Transverse colon (tissue), 4 donors: Measurements from ENCODE around the gene MT1X.

ENCODE experiments used
- EP300 ChIP-seq: sonication (generic); formaldehyde crosslinking; IDR thresholded peaks from one replicate; pipeline ENCODE4 v1.6.1; 2017; ENCODE audit warnings: antibody characterized with exemption, low read depth
- POLR2AphosphoS5 ChIP-seq, 3 donors: sonication (generic); formaldehyde crosslinking; IDR thresholded peaks; one replicate each; pipeline ENCODE4 v1.6.1; 2016; ENCODE audit warnings: antibody characterized with exemption in 3 of 3
- TF ChIP-seq, protein P1 (sequence below), 5 experiments: fragments of 200-600 bp in 3 of 5; fragments of 450-650 bp in 2 of 5; sonication (generic) in 3 of 5; IDR thresholded peaks; 1 replicate in 2 of 5; 2 replicates in 3 of 5; pipeline ENCODE4 v1.5.1; 2016 to 2017; ENCODE audit warnings: antibody characterized with exemption in 5 of 5, inconsistent platforms in 3 of 5, mild to moderate bottlenecking in 2 of 5, moderate library complexity in 1 of 5

DNA sequence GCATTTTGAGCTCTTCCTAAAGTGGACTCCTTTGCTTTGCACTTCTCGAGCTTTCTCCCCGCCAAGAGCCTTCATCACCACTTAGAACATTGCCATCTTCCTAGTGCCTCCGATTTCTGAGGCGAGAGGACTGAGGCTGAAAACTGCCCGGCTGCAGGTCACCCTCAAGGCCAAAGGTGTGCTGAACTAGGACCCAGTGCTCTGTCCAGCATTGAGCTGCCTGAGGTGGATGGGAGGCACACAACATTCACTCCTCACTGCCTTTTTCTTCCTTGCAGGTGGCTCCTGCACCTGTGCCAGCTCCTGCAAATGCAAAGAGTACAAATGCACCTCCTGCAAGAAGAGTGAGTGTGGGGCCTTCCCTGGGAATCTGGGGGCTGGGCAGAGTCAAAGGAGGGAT, 38.4 kb upstream of the MT1X start:
- TF ChIP-seq, protein P1, sequence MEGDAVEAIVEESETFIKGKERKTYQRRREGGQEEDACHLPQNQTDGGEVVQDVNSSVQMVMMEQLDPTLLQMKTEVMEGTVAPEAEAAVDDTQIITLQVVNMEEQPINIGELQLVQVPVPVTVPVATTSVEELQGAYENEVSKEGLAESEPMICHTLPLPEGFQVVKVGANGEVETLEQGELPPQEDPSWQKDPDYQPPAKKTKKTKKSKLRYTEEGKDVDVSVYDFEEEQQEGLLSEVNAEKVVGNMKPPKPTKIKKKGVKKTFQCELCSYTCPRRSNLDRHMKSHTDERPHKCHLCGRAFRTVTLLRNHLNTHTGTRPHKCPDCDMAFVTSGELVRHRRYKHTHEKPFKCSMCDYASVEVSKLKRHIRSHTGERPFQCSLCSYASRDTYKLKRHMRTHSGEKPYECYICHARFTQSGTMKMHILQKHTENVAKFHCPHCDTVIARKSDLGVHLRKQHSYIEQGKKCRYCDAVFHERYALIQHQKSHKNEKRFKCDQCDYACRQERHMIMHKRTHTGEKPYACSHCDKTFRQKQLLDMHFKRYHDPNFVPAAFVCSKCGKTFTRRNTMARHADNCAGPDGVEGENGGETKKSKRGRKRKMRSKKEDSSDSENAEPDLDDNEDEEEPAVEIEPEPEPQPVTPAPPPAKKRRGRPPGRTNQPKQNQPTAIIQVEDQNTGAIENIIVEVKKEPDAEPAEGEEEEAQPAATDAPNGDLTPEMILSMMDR (IDR thresholded peaks at IDR 0.05): no peak
- TF ChIP-seq EP300 (no peak), POLR2AphosphoS5 (IDR thresholded peaks at IDR 0.05) (no peak)
